GM21528 (cell line): ENCODE results near the gene TPST1.
"Not testable (repeated sequence)": the region's sequence is repeated elsewhere in the genome, so short reads cannot be mapped to it uniquely, and the experiment has no call there.

ENCODE experiments used
- ATAC-seq: cut with Tn5 transposase; IDR thresholded peaks from one replicate; pipeline ENCODE4 v1.9.1; 2021; ENCODE audit warnings: mild to moderate bottlenecking, moderate library complexity; ENCODE audit not compliant: unreplicated experiment, low FRiP score

TPST1 gene

DNA sequence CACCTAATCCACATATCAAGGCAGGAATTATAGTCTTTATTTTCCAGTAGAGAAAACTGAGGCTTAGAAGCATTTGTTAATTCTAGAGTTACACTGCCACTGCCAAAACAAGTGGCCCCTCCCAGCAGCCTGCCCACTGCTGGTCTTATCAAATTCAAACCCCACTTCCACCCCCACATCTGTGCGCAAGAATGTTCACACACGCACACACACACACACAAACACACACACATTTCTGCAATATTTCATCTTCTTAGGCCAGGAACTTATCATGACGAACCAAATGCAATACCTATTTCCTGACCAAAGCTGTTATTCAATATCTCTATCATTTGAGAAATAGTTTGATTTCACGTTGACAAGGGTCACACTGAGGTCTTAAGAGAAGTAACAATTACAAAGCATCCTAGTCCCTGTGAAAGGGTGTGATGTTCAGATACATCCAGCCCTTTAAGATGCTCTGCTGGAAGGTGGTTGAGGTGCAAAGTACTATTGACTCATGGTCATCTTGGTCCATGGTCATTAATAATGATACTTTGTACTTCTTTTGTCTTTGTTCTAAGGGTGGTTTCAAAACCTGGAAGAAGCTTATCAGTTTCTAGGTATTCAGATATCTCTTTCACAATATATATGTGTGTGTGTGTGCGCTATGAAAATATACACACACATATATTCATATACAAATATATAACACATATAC lies 169.2 kb downstream of the TPST1 start:
- not testable (repeated sequence) for ATAC-seq

DNA sequence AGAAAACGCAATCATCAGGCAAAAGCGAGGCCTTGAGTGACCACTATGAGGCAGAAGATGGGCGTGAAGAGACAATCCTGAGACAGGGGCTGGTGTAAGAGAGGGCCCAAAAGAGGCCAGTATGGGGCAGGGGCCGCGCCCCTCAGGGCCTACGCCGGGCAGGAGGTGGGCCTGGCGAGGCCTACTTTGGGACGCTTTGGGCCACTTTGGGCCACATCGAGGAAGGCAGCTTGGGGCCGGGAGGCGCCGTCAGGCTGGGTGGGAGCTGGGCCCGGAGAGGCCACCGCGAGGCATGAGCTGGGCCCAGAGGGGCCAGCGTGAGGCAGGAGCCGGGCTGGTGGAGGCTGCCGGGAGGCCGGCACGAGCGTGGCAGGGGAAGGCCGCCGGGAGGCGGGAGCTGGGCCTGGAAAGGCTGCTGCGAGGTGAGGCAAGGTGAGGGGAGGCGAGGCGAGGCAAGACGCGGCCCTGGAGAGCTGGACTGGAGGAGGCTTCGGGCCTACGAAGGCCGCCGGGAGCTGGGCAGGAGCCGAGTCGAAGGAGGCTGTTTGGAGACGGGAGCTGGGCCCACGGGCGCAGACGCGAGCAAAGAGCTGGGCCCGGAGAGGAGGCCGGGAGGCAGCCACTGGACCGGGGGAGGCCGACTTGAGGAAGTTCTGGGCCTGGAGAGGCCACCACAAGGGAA lies 171.3 kb downstream of the TPST1 start:
- no peak for ATAC-seq

DNA sequence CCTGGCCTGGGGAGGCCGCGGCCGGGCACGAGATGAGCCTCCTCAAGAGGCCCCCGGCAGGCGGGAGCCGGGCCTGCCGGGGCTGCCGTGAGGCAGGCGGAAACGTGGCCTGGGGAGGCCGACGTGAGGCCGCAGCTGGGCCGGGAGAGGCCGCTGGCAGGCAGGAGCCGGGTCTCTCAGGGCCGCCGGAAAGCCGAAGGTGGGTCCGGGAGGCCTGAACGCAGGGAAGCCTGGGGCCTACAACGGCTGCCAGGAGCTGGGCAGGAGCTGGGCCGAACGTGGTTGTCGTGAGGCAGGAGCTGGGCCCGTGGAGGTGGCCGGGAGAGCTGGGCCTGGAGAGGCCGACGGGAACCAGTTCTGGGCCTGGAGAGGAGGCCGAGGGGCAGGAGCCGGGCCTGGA lies 171.9 kb downstream of the TPST1 start:
- no peak for ATAC-seq

DNA sequence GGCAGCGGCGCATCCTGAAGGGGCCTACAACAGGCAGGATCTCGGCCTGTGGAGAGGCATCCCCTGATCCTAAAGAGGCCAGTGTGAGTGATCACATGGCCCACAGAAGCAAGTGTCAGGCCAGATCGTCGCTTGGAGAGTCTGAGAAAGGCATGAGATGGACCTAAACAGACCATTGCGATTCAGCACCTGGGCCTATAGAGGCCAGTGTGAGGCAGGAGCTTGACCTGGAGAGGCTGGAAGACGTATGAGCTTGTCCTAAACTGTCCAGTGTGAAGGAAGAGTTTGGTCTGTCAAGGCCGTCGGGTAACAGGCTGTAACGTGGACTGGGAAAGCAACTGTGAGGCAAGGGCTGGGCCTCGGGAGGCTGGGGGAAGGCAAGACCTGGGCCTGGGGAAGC lies 172.6 kb downstream of the TPST1 start:
- ATAC-seq: no peak

DNA sequence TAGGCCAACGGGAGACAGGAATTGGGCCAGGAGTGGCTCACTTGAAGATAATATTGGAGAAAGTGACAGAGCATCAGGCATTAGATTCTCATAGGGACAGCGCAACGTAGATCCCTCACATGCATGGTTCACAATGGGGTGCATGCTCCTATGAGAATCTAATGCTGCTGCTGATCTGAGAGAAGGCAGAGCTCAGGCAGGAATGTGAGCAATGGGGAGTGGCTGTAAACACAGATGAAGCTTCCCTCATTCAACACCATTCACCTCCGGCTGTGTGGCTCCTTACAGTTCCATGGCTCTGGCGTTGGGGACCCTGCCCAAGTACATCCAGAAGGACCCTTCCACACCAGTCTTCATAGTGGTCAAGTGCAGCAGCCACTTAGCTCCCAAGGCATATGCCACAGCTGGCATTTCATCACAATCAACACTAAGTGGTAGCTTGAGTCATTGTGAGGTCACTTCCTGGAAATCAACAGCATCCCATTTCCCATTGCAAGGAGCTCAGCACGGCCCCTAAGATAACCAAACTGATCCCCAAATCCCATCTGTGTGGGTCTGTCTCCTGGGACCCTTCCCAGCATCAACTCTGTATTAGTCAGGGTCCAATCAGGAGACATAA lies 174.5 kb downstream of the TPST1 start:
- ATAC-seq: no peak

DNA sequence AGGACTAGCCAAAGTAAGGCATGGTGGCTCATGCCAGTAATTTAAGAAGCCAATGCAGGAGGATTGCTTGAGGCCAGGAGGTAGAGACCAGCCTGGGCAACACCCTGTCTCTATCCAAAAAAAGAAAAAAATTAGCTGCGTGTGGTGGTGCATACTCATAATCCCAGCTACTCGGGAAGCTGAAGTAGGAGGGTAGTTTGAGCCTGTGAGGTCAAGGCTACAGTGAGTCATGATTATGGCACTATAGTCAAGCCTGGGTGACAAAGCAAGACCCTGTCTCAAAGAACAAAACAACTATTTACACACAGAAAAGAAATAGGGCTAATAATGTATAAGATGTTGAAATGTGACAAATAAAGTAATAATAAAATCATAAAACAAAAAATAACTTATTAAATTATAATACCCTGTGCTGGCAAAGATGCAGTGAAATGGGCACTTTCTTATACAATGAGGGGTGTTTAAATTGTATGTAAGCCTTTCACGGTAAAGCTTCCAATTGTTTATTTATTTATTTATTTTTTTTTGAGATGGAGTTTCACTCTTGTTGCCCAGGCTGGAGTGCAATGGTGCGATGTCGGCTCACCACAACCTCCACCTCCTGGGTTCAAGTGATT lies 175.2 kb downstream of the TPST1 start:
- ATAC-seq: no peak

DNA sequence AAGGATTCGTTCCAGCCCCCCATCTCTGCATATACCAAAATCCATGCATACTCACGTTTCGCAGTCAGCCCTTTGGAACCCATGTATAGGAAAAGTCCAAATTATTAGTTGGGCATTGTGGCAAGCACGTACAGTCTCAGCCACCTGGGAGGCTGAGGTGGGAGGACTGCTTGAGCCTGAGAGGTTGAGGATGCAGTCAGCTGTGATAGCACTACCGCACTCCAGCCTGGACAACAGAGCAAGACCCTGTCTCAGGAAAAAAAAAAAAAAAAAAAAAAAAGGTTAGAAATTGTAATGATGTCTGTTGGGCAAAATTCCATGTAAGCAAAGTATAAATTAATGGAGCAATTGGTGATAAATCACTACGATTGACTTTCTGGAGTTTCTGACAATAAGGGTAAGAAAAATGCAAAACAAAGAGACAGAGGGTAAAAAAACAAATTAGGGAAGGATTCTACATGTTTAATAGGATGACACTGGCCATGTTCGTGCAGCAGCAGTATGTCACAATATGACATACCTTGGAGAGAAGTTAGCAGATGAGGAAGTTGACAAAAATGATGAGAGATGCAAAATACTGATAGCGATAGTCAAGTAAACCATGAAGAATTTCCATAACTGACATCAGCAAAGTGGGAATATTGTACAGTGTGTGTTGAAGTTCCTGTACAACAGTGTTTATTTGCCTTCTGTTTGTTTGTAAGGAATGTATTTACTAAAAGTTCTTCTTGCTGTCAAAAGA lies 177.2 kb downstream of the TPST1 start:
- ATAC-seq: not testable (repeated sequence)

DNA sequence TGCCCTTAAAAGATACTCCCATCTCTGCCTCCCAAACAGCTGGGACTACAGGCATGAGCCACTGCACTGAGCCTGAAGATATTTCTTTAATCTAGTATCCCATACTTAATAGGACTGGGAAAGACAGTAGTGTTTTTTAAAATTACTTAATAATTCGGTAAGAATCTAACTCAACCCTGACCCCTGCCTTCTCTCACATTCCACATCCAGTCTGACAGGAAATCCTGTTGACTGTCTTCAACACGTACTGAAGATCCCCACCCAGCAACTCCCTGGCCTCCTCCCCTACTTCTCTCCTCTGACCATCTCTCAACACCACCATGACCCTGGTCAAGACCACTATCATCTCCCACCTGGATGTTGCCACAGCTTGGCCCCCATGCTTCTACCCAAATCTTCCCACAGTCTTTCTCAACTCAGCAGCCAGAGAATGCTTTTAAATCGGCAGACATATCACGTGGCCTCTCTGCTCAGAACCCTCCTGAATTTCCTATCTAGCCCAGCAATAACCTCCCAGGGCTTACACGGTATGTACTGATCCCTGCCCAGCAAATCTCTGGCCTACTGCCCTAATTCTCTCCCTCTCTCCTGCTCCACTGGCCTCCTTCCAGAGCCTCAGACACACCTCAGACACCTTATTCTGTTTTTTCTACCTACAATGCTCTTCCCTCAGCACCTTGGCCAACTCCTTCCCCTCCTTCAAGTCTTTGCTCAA lies 180.2 kb downstream of the TPST1 start:
- not testable (repeated sequence) for ATAC-seq

DNA sequence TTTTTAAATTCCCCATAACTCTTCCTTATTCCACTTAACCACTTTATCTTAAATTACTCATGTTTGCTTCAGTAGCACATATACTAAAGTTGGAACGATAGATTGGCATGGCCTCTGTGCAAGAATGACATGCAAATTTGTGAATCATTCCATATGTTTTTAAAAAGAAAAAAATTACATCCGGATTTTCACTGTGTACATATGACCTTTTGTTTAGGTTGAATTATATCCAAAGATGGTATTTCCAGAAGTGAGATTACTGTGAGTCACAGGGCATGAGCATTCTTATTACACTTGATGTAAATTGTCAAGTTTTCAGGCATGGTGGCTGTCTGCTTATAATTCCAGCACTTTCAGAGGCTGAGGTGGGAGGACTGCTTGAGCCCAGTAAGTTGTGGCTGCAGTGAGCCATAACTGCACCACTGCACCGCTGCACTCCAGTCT lies 190.0 kb downstream of the TPST1 start:
- not testable (repeated sequence) for ATAC-seq

DNA sequence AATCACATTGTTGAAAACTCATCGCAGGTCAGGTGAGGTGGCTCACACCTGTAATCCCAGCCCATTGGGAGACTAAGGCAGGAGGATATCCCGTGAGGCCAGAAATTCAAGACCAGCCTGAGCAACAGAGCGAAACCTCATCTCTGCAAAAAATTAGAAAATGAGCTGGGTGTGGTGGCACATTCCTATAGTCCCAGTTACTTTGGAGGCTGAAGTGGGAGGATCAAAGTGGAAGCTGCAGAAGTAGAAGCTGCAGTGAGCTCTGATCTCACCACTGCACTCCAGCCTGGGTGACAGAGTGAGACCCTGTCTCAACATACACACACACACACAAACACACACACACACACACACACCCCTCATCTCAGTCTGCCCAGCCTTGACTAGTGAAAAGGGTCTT lies 190.9 kb downstream of the TPST1 start:
- ATAC-seq: not testable (repeated sequence)

DNA sequence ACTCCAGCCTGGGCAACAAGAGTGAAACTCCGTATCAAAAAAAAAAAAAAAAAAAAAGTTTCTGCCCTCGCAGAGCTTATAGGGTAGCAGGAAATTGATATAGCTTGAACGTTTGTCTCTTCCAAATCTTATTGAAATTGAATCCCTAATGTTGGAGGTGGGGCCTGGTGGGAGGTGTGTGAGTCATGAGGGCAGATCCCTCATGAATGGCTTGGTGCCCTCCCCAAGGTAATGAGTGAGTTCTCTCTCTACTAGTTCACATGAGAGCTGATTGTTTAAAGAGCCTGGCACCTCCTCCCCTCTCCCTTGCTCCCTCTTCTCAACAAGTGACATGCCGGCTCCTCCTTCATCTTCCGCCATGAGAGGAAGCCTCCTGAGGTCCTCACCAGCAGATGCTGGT lies 193.7 kb downstream of the TPST1 start:
- ATAC-seq: not testable (repeated sequence)

DNA sequence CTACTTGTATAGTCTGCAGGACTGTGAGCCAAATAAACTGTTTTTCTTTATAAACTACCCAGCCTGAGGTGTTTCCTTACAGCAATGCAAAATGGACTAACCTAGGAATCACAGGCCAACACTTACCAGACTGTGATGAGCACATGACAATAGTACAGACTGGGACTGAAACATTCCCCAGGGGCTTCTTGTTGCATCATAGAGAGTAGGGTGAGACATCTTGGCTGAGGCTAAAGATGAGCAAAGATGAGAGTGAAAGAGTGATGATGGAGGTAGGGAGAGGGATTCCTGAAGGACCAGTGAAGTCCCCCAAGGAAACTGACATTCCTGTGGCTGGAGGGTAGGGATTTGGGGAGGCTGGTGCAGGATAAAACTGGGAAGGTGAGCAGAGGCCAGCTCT lies 194.4 kb downstream of the TPST1 start:
- no peak for ATAC-seq

DNA sequence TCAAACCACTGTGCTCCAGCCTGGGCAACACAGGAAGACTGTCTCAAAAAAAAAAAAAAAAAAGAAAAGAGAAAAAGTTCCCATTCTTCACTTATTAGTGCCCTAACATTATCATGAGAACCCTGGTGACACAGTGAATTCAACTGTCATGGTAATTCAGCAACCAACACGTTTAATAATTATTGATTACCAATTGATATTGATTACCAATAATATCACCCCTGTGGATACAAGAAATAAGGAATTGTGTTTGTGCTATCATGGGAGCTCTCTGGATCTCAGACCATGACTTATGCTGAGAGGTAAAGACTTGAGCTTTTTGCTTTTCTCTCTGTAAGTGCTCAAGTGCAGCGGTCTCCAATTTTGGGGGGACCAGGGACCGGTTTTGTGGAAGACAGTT lies 195.3 kb downstream of the TPST1 start:
- ATAC-seq: no peak

DNA sequence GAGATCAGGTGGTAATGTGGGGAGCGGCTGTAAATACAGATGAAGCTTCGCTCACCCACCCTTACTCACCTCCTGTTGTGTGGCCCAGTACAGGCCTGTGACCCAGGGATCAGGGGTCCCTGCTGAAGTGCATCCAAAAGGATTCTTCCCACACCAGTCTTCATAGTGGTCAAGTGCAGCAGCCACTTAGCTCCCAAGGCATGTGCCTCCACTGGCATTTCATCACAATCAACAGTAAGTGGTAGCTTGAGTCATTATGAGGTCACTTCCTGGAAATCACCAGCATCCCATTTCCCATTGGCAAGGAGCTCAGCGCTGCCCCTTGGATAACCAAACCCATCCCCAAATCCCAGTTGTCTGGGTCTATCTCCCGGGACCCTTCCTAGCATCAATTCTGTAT lies 196.0 kb downstream of the TPST1 start:
- not testable (repeated sequence) for ATAC-seq

DNA sequence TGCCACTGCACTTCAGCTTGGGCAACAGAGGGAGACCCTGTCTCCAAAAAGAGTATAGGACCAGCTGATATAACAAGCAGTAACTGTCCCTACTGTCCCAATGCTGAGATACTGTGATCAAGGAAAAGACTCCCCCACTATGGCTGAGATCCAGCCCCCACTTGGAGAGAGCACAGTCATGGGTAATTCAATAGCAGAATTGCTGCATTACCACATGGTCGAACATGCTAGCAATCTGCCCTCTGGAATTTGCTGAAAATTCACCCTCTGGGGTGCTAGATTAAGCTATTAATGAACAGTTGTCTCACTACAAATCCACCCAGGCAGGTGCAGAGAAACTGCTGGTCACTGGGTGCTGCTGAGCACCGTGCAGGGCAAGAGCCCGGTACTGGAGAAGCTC lies 196.8 kb downstream of the TPST1 start:
- ATAC-seq: not testable (repeated sequence)

DNA sequence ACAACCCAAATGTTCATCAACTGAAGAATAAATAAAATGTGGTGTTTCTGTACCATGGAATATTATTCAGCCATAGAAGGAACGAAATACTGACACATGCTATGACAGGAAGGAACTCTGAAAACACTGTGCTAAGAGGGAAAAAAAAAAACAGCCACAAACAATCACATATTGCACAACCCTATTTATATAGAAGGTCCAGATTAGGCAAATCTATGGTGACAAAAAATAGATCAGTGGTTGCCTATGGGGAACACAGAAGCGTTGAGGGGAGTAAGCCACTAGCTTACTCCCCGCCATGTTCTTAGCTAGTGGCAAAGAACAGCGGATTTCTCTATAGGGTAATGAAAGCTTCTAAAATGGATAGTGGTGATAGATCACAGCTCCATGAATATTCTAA lies 198.4 kb downstream of the TPST1 start:
- ATAC-seq: no peak

DNA sequence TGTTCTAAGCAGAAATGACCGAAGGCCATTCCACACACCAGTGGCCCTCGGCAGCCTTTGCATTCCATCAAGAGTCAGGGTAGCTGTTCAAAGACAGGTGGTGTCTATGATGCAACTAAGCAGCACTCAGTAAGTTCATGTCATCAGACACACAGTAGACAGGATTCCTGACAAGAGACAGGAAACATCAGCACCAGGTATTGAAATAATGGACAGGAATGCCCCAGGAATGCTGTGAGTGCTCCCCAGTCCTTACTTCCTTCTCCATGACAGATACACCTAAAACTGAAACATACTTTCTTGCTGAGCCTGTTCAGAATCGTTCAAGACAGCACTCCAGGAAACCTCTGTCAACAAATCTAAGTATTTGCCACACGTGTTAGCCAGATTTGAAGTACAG lies 204.4 kb downstream of the TPST1 start:
- ATAC-seq: no peak
